HepG2 (cell line): ENCODE results near the gene SAP130. TPM values are rescaled to one million over a fixed set of nuclear protein-coding genes. Genes with fewer than 3 reads are reported as not detected.
A peak's percentile ranks its signal among the peaks of the same experiment; 100 is the strongest.

Experiments
- ATAC-seq: fragments of 200-7000 bp; cut with Tn5 transposase; 3 replicates; pipeline ENCODE4 v1.9.1; 2020; ENCODE audit warnings: mild to moderate bottlenecking, moderate library complexity
- BruUV-seq: library from RNA; stranded (reverse); fragments of 400-500 nt; replicated peaks from 2 replicates; lab custom pipeline; 2021; lab: Mats Ljungman, UMichigan
- CTCF ChIA-PET: fragments of 300-600 bp; formaldehyde crosslinking; extraction: SDS; loops from one replicate; lab custom pipeline; 2021; ENCODE audit warnings: low total read pairs, inconsistent platforms, low intra/inter-chr PET ratio; lab: Yijun Ruan, JAX
- POLR2A ChIA-PET: fragments of 350-600 bp; sonication (Branson Sonifier 250); formaldehyde crosslinking; loops from one replicate; lab custom pipeline; 2020; ENCODE audit warnings: antibody characterized with exemption, inconsistent platforms; lab: Yijun Ruan, JAX
- DNase-seq: peaks from one replicate; pipeline ENCODE4 v3.0.0-alpha.2; 2015; ENCODE audit warnings: low spot score
- FAIRE-seq: peaks from 3 replicates; lab custom pipeline; 2011; peaks lifted over from hg19 to GRCh38; lab: Jason Lieb, UNC
- H2AFZ ChIP-seq: one replicate; pipeline ENCODE4 v1.6.1; 2011; ENCODE audit warnings: low read length, inconsistent platforms
- H3K27ac ChIP-seq: fragments of 300-600 bp; 3 replicates; pipeline ENCODE4 v1.8.0; 2011; ENCODE audit warnings: mixed run types, mild to moderate bottlenecking, mixed read lengths, low read length, inconsistent platforms; ENCODE audit not compliant: insufficient read depth; ENCODE audit errors: extremely low read length
- H3K27me3 ChIP-seq, 2 experiments: fragments of 200-600 bp in 1 of 2; 2 replicates in 1 of 2; 3 replicates in 1 of 2; pipeline versions ENCODE4 v1.6.0 to v1.8.0; 2011; ENCODE audit warnings: low read length in 2 of 2, mild to moderate bottlenecking in 2 of 2, moderate library complexity in 2 of 2, inconsistent platforms in 1 of 2; ENCODE audit not compliant: insufficient read depth in 2 of 2, control insufficient read depth in 1 of 2
- H3K36me3 ChIP-seq, 2 experiments: fragments of 200-600 bp in 1 of 2; replicated peaks in 1 of 2; 2 replicates in 1 of 2; 3 replicates in 1 of 2; pipeline versions ENCODE4 v1.5.1 to v1.8.0; 2011; ENCODE audit warnings: low read length in 2 of 2, inconsistent platforms in 1 of 2; ENCODE audit not compliant: insufficient read depth in 2 of 2, control insufficient read depth in 1 of 2
- H3K4me1 ChIP-seq: 2 replicates; pipeline ENCODE4 v1.5.1; 2012; ENCODE audit warnings: low read length, inconsistent platforms; ENCODE audit not compliant: insufficient read depth
- H3K4me2 ChIP-seq: 2 replicates; pipeline ENCODE4 v1.6.0; 2011; ENCODE audit warnings: low read depth, low read length, inconsistent platforms
- H3K4me3 ChIP-seq, 3 experiments: fragments of 200-600 bp in 1 of 3; sonication (generic), shearing (Covaris generic) in 1 of 3; replicated peaks in 1 of 3; 2 replicates each; pipeline ENCODE4 v1.5.1; 2011 to 2016; ENCODE audit warnings: low read length in 3 of 3, inconsistent platforms in 2 of 3, low read depth in 2 of 3, mild to moderate bottlenecking in 2 of 3, control low read depth in 1 of 3, mixed read lengths in 1 of 3; ENCODE audit not compliant: insufficient read depth in 1 of 3
- H3K79me2 ChIP-seq: one replicate; pipeline ENCODE4 v1.6.1; 2011; ENCODE audit warnings: low read length, inconsistent platforms; ENCODE audit not compliant: insufficient read depth
- H3K9ac ChIP-seq: 2 replicates; pipeline ENCODE4 v1.6.0; 2011; ENCODE audit warnings: mild to moderate bottlenecking, low read depth, low read length, inconsistent platforms; ENCODE audit not compliant: insufficient read depth
- H3K9me3 ChIP-seq: 2 replicates; pipeline ENCODE4 v1.5.1; 2012; ENCODE audit warnings: mild to moderate bottlenecking, low read length
- H4K20me1 ChIP-seq: 2 replicates; pipeline ENCODE4 v1.6.0; 2011; ENCODE audit warnings: inconsistent platforms, mild to moderate bottlenecking, low read length, moderate library complexity; ENCODE audit not compliant: insufficient read depth
- DMAP1 ChIP-seq: IDR thresholded peaks from 2 replicates; pipeline ENCODE4 v1.6.1; 2016
- GATAD1 ChIP-seq: IDR thresholded peaks from 2 replicates; pipeline ENCODE4 v1.6.1; 2016; ENCODE audit warnings: missing genetic modification reagents, missing compliant biosample characterization
- IKZF4 ChIP-seq: sonication (generic); formaldehyde crosslinking; IDR thresholded peaks from 2 replicates; pipeline ENCODE4 v1.5.1; 2020; ENCODE audit warnings: borderline replicate concordance, mild to moderate bottlenecking, low read depth, missing genetic modification reagents; ENCODE audit errors: not compliant biosample characterization
- KAT7 ChIP-seq: IDR thresholded peaks from 2 replicates; pipeline ENCODE4 v1.6.1; 2018; ENCODE audit warnings: borderline replicate concordance, missing compliant biosample characterization
- KDM5B ChIP-seq: sonication (generic); formaldehyde crosslinking; IDR thresholded peaks from 2 replicates; pipeline ENCODE4 v1.4.0; 2020; ENCODE audit warnings: missing genetic modification reagents, mild to moderate bottlenecking, borderline replicate concordance
- KLF6 ChIP-seq: IDR thresholded peaks from 2 replicates; pipeline ENCODE4 v1.8.0; 2016; ENCODE audit warnings: missing biosample characterization, missing genetic modification reagents
- KMT2A ChIP-seq: sonication (generic); formaldehyde crosslinking; IDR thresholded peaks from 2 replicates; pipeline ENCODE4 v1.4.0; 2020; ENCODE audit warnings: missing genetic modification reagents
- MAZ ChIP-seq, 2 experiments: sonication (generic) in 1 of 2; formaldehyde crosslinking in 1 of 2; IDR thresholded peaks; 2 replicates each; pipeline versions ENCODE4 v1.5.0 to v1.6.1; 2012 to 2020; ENCODE audit warnings: low read depth in 2 of 2, mild to moderate bottlenecking in 2 of 2, borderline replicate concordance in 1 of 2, improper control_type of control experiment in 1 of 2, low read length in 1 of 2, missing genetic modification reagents in 1 of 2, moderate library complexity in 1 of 2
- MYC ChIP-seq: sonication (generic); formaldehyde crosslinking; IDR thresholded peaks from 2 replicates; pipeline ENCODE4 v1.9.0; 2021; ENCODE audit warnings: missing genetic modification reagents, borderline replicate concordance
- RAD21 ChIP-seq: fragments of 450-650 bp; formaldehyde crosslinking; IDR thresholded peaks from 2 replicates; pipeline ENCODE4 v1.5.0; 2020; ENCODE audit warnings: mild to moderate bottlenecking
- SIN3A ChIP-seq: IDR thresholded peaks from 2 replicates; pipeline ENCODE4 v1.6.1; 2011; ENCODE audit warnings: low read depth, mild to moderate bottlenecking, control low read depth, low read length, borderline replicate concordance
- TCF12 ChIP-seq, 2 experiments: fragments of 450-650 bp in 1 of 2; sonication (generic) in 1 of 2; formaldehyde crosslinking in 1 of 2; IDR thresholded peaks; 2 replicates each; pipeline versions ENCODE4 v1.6.1 to v1.8.0; 2017 to 2022; ENCODE audit warnings: antibody characterized with exemption in 1 of 2, mild to moderate bottlenecking in 1 of 2, missing genetic modification reagents in 1 of 2, moderate library complexity in 1 of 2
- THAP11 ChIP-seq: IDR thresholded peaks from 2 replicates; pipeline ENCODE4 v1.6.1; 2016; ENCODE audit warnings: missing biosample characterization, missing genetic modification reagents
- ZFY ChIP-seq: sonication (generic); formaldehyde crosslinking; IDR thresholded peaks from 2 replicates; pipeline ENCODE4 v1.4.0; 2020; ENCODE audit warnings: missing genetic modification reagents
- ZNF75D ChIP-seq: sonication (generic); formaldehyde crosslinking; IDR thresholded peaks from 2 replicates; pipeline ENCODE4 v1.8.1; 2023; ENCODE audit warnings: missing genetic modification reagents, mild to moderate bottlenecking, borderline replicate concordance
- ZNF766 ChIP-seq: sonication (generic); formaldehyde crosslinking; IDR thresholded peaks from 2 replicates; pipeline ENCODE4 v1.5.0; 2020; ENCODE audit warnings: missing genetic modification reagents, borderline replicate concordance
- ZNF839 ChIP-seq: sonication (generic); formaldehyde crosslinking; IDR thresholded peaks from 2 replicates; pipeline ENCODE4 v1.4.0; 2020; ENCODE audit warnings: missing genetic modification reagents, mild to moderate bottlenecking, borderline replicate concordance
- WGBS: methylation state at CpG from one replicate; pipeline ENCODE4 v1.1.6; 2017; ENCODE audit warnings: low lambda C conversion rate; 5-methylcytosine and 5-hydroxymethylcytosine counted together
- in situ Hi-C: cut with HindIII; loops from 2 replicates; pipeline ENCODE4 v1.10.0; 2017; ENCODE audit warnings: low pct_unique_long_range_greater_than_20kb; ENCODE audit not compliant: extremely low pct_ligation_motif_present
- intact Hi-C: fragments of 100-400 bp; cut with micrococcal nuclease; formaldehyde crosslinking; loops from one replicate; pipeline ENCODE4 v1.10.0; 2022; ENCODE audit not compliant: unreplicated experiment
- polyA plus RNA-seq, 8 experiments: library from polyadenylated mRNA; depleted of rRNA in 3 of 8; stranded (reverse) in 7 of 8; unstranded in 1 of 8; fragments of >200 nt; fragmentation: Illumina TruSeq in 4 of 8; extraction: Trizol in 4 of 8; gene quantifications; 2 replicates each; pipeline versions ENCODE4 v1.2.1 to v1.2.3, GENCODE V29; 2011 to 2016; ENCODE audit warnings: low read depth in 4 of 8, missing spikeins in 1 of 8, mixed read lengths in 1 of 8; ENCODE audit not compliant: insufficient read depth in 1 of 8
- total RNA-seq, 5 experiments: library from RNA; depleted of rRNA; stranded (reverse); fragments of >200 nt; fragmentation: Illumina TruSeq; extraction: Trizol; gene quantifications; 2 replicates each; pipeline ENCODE4 v1.2.3, GENCODE V29; 2016; ENCODE audit warnings: low read depth in 1 of 5
- TF ChIP-seq, protein P1 (sequence below): conservative IDR thresholded peaks from 2 replicates; pipeline ENCODE4 v1.6.1; 2018; ENCODE audit warnings: missing genetic modification reagents
- TF ChIP-seq, protein P2 (sequence below): sonication (generic); formaldehyde crosslinking; IDR thresholded peaks from 2 replicates; pipeline ENCODE4 v1.4.0; 2020; ENCODE audit warnings: missing genetic modification reagents

Gene SAP130
- total and polyA plus RNA-seq, 2 of the 13 experiments (the other 11 are each of a cell fraction or from before 2014, with no cell fraction given): 11.1 to 18.6 TPM

DNA sequence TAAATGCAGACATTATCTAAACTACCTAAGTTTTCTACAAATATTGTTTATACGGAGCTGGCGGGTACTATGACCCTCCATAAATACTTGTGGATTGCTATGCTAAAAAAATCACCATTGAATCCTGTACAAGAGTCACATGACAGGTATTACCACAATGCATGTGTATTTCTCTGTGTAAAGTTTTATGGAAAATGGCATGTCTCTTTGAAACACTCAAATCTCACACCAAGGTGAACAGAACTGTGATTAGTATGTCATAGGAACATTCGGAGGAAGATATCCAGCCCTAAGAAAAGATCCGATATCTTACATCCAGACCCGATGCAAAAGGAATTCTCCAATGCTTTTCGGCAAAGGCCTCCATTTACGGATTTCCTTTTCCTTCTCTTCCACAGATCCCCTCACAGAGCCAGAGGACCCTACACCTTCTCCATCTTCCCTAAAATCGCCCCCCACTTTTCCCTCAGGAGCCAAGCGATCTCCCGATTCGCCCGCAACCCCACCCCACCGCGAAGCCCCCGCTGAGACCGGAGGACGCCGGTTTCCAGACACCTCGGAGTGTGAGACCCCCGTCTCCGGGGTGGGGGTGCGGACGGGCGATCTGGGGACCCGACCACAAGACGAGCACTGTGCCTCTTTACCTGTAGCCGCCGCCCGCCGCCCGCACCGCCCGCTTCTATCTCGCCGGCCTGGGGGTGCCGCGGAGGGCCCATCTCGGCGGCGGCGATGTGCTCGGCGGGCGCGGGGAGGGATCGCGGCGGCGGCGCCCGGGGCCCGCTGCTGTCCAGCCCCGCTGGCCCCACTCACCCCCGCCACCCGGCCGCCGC, 1.2 kb downstream of the SAP130 start:
- Histone ChIP-seq H3K9me3 (peaks cover under 1% of the 10 kb centered on the region; the same call in 1 of the 2 replicates), H3K27me3 (no peaks in the 10 kb centered on the region; a peak in 1 of 5 replicates), H3K9ac (peak overlapping the region; percentile 82), H3K4me2 (peak overlapping the region; percentile 90), H3K79me2 (peaks cover 28% of the 10 kb centered on the region), H3K4me3 (peak overlapping the region; percentile 96 to 98 (median 97)), H3K27ac (peak overlapping the region; percentile 51), H2AFZ (peak overlapping the region; percentile 7), H3K36me3 (peaks cover 0 to 15% of the 10 kb centered on the region in 2 experiments; a peak in 2 of 5 replicates), H3K4me1 (peaks cover 26% of the 10 kb centered on the region), H4K20me1 (no peaks in the 10 kb centered on the region)
- in situ Hi-C loops (no loop called here), intact Hi-C loops (loop anchor here (1.0 to 5.0 kb wide), 2 partner anchors 65 to 281 kb away; partner anchors contain the start of gene UGGT1)
- FAIRE-seq: no peak
- CTCF ChIA-PET: no interaction called here
- no peak for ATAC-seq
- POLR2A ChIA-PET: no interaction called here
- 2% methylated on average over 47 of the region's 57 CpGs for WGBS
- no peak for DNase-seq
- BruUV-seq: TSS peak; percentile 69
- no peak for TF ChIP-seq ZNF75D (CRISPR knock-in tag)
- peak; percentile 28 for TF ChIP-seq ZFY (CRISPR knock-in tag)
- 0 out of 2 replicates have a peak, but pooled peaks have one; percentile 25 for TF ChIP-seq SIN3A
- TF ChIP-seq, protein P1, sequence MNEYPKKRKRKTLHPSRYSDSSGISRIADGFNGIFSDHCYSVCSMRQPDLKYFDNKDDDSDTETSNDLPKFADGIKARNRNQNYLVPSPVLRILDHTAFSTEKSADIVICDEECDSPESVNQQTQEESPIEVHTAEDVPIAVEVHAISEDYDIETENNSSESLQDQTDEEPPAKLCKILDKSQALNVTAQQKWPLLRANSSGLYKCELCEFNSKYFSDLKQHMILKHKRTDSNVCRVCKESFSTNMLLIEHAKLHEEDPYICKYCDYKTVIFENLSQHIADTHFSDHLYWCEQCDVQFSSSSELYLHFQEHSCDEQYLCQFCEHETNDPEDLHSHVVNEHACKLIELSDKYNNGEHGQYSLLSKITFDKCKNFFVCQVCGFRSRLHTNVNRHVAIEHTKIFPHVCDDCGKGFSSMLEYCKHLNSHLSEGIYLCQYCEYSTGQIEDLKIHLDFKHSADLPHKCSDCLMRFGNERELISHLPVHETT (CRISPR knock-in tag): 0 out of 2 replicates have a peak, but pooled peaks have one; percentile 53
- no peak for TF ChIP-seq TCF12 (IDR thresholded peaks at IDR 0.05)
- TF ChIP-seq TCF12 (CRISPR knock-in tag; IDR thresholded peaks at IDR 0.05): 0 out of 2 replicates have a peak, but pooled peaks have one; percentile 28
- peak; percentile 76; the same call in 1 of the 2 replicates for TF ChIP-seq KAT7 (CRISPR knock-in tag)
- TF ChIP-seq RAD21: peak; percentile 56; the same call in 1 of the 2 replicates
- peak; percentile 12; the same call in 1 of the 2 replicates for TF ChIP-seq GATAD1 (CRISPR knock-in tag)
- TF ChIP-seq THAP11: peak; percentile 59
- 0 out of 2 replicates have a peak, but pooled peaks have one; percentile 61 for TF ChIP-seq KDM5B
- 0 out of 2 replicates have a peak, but pooled peaks have one; percentile 15 for TF ChIP-seq ZNF839 (CRISPR knock-in tag)
- 0 out of 2 replicates have a peak, but pooled peaks have one; percentile 37 for TF ChIP-seq MYC
- TF ChIP-seq IKZF4 (CRISPR knock-in tag): peak; percentile 71
- peak; percentile 85 for TF ChIP-seq KMT2A (CRISPR knock-in tag)
- peak; percentile 63; the same call in 1 of the 2 replicates for TF ChIP-seq KLF6 (CRISPR knock-in tag)
- 0 out of 2 replicates have a peak, but pooled peaks have one; percentile 48 for TF ChIP-seq ZNF766 (CRISPR knock-in tag)
- TF ChIP-seq MAZ (IDR thresholded peaks at IDR 0.05; ENCODE audit: borderline replicate concordance, low read depth, low read length): no peak
- peak; percentile 55 for TF ChIP-seq MAZ (CRISPR knock-in tag; IDR thresholded peaks at IDR 0.05; ENCODE audit: low read depth)
- 0 out of 2 replicates have a peak, but pooled peaks have one; percentile 19 for TF ChIP-seq DMAP1 (CRISPR knock-in tag)
- TF ChIP-seq, protein P2, sequence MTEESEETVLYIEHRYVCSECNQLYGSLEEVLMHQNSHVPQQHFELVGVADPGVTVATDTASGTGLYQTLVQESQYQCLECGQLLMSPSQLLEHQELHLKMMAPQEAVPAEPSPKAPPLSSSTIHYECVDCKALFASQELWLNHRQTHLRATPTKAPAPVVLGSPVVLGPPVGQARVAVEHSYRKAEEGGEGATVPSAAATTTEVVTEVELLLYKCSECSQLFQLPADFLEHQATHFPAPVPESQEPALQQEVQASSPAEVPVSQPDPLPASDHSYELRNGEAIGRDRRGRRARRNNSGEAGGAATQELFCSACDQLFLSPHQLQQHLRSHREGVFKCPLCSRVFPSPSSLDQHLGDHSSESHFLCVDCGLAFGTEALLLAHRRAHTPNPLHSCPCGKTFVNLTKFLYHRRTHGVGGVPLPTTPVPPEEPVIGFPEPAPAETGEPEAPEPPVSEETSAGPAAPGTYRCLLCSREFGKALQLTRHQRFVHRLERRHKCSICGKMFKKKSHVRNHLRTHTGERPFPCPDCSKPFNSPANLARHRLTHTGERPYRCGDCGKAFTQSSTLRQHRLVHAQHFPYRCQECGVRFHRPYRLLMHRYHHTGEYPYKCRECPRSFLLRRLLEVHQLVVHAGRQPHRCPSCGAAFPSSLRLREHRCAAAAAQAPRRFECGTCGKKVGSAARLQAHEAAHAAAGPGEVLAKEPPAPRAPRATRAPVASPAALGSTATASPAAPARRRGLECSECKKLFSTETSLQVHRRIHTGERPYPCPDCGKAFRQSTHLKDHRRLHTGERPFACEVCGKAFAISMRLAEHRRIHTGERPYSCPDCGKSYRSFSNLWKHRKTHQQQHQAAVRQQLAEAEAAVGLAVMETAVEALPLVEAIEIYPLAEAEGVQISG (CRISPR knock-in tag): peak; percentile 67; the same call in 1 of the 2 replicates
